Articular chondrocyte of knee joint (primary cell): ENCODE measurements around the gene SHC4. TPM values are rescaled to one million over a fixed set of nuclear protein-coding genes. Genes with fewer than 3 reads are reported as not detected.

Experiments used
- small RNA-seq: library from RNA; depleted of rRNA; stranded (forward); fragments of <200 nt; gene quantifications from one replicate; pipeline ENCODE3, GENCODE V24; 2012
- total RNA-seq: library from RNA; depleted of rRNA; stranded (reverse); fragments of >200 nt; gene quantifications from 2 replicates; pipeline ENCODE4 v1.2.3, GENCODE V29; 2012

SHC4 gene
- 2.5 and 2.7 TPM in 2 replicates for total RNA-seq

DNA sequence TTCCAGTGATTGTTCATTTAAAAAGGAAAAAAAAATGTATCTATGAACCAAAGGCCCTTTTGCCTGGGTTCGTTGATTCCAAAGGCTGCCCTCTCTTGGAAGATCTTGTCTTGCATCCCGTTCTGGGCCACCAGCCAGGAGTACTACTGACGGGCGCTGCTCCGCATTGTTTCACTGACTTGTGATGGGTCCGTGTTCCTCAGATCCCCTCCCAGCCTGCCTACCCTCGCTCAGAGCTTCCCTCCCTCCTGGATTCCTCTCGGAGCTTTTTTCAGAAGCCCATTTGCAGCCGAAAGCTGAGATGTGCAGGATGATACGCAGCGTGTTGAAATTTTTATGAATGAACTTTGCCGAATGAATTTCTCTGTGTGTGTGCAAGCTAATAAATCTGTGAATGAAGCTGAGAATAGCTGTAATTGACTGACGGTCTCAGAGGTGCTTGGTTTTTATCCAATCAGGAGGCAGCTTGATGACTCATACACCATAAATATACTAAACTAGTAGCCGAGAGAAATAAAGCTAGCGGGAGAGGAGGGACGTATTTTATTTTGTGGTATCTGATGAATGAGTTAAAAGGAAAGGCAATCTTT is at the start of gene SHC4:
Gene SHC4, minus strand, starts transcription at position 396 of the 590 bp plus-strand sequence. CDS start 904 bp downstream, outside the sequence.

DNA sequence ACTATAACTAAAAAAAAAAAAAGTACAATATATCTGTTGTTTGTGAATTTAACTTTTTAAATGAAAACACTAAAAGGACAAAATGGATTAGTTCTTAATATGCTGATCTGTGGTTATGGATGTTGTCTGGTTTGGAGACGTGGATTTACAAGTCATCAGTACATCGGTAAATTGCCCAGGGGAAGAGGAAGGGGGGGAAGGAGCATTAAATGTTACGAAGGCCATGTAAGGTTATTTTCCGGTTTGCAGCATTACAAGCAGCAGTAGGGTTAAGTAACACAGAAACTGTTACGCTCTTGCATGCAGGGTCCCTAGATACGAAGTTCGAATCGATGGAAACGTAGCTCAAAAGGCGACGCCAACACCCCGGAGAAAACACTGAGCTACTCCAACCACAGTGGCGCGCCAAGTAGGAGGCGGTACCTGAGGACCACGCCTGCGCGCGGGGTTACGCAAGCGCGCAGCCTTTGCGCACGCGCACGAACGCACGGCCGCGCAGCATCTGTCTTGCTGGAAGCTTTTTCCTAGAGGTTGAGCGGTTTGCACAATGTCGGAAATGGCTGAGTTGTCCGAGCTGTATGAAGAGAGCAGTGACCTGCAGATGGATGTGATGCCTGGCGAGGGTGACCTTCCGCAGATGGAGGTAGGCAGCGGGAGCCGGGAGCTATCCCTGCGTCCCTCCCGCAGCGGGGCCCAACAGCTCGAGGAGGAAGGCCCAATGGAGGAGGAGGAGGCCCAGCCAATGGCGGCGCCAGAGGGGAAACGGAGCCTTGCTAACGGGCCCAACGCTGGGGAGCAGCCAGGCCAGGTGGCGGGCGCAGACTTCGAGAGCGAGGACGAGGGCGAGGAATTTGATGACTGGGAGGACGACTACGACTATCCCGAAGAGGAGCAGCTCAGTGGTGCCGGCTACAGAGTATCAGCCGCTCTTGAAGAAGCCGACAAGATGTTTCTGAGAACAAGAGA is 85.8 kb downstream of the SHC4 start, which contains the start of gene EID1:
Gene EID1, plus strand, starts transcription at position 505 of the 966 bp plus-strand sequence. Its CDS starts 43 bp downstream, at position 548.

DNA sequence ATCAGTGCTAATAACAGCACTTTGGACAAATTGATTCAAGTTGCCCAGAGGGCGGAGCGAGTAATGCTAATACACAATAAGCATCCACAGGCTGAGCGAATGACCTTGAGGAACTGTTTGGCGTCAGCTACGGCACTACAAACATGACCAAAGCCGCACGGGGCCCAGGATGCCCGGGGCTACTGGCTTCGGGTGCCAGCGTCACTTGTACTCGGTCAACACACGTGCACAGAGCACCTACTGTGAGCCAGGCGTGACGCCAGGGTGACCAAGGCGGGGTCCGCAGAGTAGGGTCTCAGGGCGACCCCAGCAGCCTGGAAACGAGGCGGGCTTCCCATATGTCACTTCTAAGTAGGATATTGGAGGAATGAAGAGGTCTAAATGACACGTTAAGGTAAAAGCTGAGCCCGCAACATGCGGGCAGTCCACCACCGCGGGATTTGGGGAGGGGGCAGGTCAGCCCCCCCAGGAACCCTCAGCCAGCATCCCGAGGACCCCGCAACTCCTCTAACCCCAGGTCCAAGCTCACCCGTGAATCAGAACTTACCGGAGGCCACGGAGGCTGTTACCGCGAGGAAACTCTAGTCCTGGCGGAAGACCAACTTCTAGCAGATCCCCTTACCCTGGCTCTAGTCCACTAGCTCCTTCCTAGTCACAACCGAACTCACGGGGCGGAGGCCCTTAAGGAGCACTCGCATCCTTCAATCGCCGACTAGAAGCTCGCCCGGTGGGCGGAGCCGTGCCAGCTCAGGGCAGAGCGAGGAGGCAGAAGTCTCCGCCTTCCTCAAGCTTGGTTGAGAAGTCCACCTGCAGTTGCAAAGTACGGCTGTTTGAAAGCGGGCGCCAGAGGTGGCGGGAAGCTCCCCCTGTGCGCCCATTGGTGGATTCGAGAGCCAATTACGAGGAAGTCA is 153.1 kb downstream of the SHC4 start, which contains the start of gene CEP152:
Gene CEP152, minus strand, starts transcription at position 656 of the 911 bp plus-strand sequence. CDS start 5,420 bp downstream, outside the sequence.

Small RNA genes lying within 50 kb of the gene (small RNA-seq; reads per million reads assigned to genes)
- not detected for gene RF00019

Other genes with a start within 250 kb of the SHC4 start
- 6.3 and 8.8 TPM in 2 replicates for gene CEP152, start 152.8 kb downstream of the SHC4 start, total RNA-seq
- 269 and 271 TPM in 2 replicates for gene EID1, start 85.8 kb downstream of the SHC4 start, total RNA-seq
- gene SECISBP2L, start 82.5 kb upstream of the SHC4 start, total RNA-seq: 73.5 and 94.7 TPM in 2 replicates
- 181 and 225 TPM in 2 replicates for gene COPS2, start 191.7 kb upstream of the SHC4 start, total RNA-seq
- gene GALK2, start 206.3 kb upstream of the SHC4 start, total RNA-seq: 70.4 and 79.3 TPM in 2 replicates